Stimulated activated CD4-positive, alpha-beta T cell treated with anti-CD3 and anti-CD28 coated beads, Interleukin-15, amount 100 ng/mL, for 24 hours (primary cell): ENCODE measurements around the gene RRP8.

ENCODE experiments used
- DNase-seq: peaks from one replicate; pipeline ENCODE4 v3.0.0-alpha.2; 2020

RRP8 gene

GRCh38 chr11:6603287-6604080, at the start of gene RRP8, which contains the start of gene ILK:
RRP8 (minus strand) TSS chr11:6603616; CDS start chr11:6603502, 114 bp downstream.
ILK (plus strand) TSS chr11:6603774; CDS start chr11:6604272, 498 bp downstream.
- peak; percentile 92 for DNase-seq

DNA sequence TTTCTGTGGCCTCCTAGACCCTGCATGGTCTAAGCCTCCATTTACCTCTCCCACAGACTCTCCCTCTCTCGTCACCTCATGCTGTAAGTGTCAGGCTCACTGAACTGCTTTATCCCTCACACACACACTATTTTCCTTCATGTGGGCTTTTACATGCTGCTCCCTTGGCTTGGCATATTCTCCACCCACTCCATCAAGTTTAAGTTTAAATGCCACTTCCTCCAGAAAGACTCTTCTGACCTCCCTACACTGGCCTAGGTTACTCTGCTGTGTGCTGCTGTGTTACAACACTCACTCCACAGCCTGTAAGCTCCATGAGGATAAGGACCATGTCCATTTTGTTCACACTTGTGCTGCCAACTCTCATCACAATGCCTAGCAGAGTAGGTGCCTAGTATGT, 49.7 kb upstream of the RRP8 start:
- no peak for DNase-seq

GRCh38 chr11:6652182-6652581, 48.8 kb upstream of the RRP8 start:
- no peak for DNase-seq

DNA sequence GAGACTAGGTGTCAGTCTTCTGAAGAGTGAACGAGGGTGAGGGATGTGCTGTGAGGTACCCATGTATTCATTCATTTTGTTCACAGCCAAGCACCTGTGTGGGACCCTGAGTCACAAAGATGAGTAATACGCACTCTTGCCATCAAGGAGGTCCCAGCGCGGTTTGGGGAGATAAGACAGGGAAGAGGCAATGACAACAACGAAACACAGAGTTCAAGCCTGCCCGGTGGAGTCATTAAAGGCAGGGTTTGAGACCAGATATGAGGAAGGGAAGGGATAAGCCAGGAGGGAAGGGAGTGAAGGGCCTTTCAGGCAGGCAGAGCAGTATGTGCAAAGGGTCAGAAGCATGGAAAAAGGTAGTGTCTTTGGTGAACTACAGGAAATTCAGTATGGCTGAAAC, 47.6 kb upstream of the RRP8 start:
- peak; percentile 55 for DNase-seq

- no peak for DNase-seq
Measured at GRCh38 chr11:6650104-6650503, 46.7 kb upstream of the RRP8 start.

GRCh38 chr11:6648501-6648900, 45.1 kb upstream of the RRP8 start:
- DNase-seq, result no peak

DNA sequence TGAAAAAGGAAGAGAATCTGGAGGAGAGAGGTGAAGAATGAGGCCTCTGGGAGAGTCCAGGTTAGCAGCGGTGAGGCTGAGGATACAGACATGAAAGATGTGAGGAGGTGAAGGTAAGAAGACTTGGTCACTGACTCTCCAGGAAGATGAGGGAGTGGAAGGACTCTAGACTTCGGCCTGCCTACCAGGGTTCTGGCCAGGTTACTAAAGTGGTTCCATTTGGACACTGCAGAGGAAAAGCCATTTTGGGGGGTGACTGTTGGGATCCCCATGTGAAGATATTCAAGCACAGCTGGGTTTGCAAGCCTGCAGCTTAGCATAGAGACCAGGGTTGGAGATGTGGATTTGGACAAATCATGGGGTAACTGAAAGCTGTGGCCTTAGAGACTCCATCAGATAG, 44.4 kb upstream of the RRP8 start:
- no peak for DNase-seq

DNA sequence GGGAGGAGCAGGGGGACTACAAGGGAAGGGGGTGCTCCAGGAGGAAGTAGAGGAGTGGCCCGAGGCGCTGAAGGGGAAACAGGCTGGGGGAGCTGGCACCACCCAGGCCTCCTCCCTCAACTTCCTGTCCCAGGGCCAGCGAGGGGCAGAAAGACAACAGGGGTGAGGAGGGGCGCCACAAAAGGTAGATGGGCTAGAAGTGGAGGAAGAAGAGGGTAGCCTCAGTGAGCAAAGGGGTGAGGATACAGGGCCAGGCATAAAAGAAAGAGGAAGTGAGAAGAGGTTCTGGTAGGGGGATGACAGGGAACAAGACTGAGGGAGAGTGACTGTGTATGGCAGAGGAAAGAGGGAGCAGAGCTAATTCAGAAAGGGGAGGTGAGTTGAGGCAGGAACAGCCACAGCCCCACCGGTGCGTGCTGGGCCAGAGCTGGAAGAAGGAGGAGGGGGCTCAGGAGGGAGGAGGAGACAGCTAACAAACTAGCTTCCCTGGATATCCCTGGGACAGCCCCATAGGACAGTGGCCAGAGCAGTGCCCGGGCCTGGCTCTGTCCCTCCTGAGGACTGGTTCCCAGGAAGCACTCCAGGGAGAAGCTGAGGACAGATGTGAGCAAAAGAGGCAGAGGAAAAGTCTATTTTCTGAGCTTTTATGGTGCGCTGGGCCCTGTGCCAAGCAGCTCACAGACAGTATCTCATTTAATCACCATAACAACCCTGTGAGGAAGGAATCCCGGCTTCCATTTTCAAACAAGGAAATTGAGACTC, 43.7 kb upstream of the RRP8 start:
- DNase-seq, result peak; percentile 45

GRCh38 chr11:6646576-6646917, 43.1 kb upstream of the RRP8 start:
- peak; percentile 16 for DNase-seq

- DNase-seq, result no peak
Measured at GRCh38 chr11:6646071-6646470, 42.7 kb upstream of the RRP8 start.

DNA sequence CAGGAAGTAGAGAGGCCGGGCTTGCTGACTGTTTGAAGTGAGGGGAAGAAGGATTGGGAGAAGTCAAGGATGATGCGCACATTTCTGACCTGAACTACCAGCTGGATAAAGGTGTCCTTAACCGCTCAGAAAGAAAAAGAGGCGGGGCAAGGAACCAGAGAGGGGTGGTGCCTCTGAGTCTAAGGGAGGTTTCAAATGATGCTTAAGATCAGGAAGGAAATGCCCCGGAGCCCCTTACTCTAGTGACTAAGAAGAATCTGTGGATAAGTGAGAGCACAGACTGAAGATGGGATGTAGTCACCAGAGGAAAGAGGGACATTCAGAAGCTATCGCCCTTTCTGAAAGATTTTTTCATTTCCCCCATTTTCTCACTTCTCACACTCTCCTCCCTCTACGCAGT, 39.5 kb upstream of the RRP8 start:
- DNase-seq, result no peak

DNA sequence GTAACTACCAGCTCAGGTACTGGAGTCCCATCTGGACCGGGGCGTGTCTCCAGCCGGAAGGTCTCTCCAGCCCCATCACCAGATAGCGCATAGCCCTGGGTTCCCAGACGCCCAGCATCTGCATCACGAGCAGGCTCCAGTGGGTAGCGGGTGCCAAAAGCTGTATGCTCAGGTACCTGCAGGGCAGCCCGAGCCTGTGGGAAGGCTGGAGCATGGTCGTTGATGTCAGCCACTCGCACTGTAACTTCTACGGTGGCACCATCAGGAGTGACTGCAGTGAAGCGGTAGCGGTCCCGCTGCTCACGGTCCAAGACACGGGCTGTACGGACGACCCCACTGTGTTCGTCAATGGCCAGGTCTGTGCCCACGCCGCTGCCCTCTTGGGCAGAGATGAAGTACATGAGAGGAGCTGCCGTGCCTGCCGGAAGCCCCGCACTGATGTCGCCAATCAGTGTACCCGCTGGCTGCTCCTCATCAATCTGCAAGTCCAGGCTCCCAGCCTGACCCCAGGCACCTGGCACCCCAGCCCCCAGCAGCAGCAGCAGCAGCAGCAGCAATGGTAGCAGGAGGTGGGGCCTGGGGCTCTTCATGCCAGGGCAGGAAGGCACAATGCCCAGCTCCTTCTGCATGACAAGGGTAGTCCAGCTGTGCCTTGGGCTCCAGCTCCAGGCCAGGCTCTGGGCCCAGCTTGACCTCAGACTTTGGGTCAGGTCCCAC, 37.7 kb upstream of the RRP8 start:
- DNase-seq, result no peak

DNA sequence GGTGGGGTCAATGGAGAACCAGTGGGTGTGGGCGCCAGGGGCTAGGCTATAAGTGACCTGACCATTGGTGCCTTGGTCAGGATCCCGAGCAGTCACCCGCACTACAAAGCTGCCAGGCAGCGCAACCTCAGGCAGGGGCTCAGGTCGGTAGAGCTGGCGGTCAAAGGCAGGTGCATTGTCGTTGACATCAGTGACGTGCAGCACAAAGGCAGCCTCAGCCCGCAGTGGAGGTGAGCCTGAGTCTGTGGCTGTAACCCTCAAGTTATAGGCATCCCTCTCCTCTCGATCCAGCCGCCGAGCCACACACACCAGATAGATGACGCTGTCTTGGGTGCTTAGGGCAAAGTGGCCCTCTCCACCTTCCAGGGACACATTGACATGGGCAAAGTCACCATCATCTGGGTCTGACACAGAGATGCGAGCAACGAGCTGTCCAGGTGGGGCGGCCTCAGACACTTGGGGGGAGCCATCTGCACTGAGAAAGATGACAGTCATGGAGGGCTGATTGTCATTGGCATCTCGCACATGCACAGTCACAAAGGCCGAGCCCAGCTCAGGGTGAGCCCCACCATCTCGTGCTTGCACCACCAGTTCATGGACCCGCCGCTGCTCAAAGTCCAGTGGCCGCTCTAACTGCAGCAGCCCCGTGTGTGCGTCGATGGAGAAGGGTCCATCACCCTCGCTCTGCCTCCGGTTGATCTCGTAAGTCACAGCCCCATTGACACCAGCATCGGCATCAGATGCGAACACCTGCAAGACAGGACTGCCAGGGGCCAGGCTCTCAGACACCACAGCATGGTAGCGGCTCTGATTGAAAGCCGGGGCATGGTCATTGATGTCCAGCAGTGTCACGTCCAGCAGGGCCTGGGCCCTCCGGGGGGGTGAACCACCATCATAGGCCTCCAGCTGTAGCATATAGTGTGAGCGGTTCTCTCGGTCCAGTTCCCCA, 36.9 kb upstream of the RRP8 start:
- no peak for DNase-seq

- no peak for DNase-seq
Measured at GRCh38 chr11:6638429-6638828, 35.0 kb upstream of the RRP8 start.

GRCh38 chr11:6637871-6638270, 34.5 kb upstream of the RRP8 start:
- DNase-seq, result no peak

DNA sequence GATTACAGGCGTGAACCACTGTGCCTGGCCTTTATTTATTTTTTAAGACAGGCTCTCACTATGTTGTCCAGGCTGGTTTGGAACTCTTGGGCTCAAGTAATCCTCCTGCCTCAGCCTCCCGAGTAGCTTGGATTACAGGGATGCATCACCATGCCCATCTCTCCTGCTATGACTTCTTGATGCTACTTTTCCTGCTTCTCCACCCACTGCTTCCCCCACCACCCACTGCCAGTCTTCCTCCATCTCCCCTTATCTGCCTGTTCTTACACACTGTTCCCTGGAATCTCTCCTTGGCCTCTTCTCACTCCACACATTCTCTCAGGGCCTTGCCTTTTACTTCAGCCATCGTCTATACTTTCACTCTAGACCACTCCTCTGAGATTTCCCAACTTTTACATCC, 33.1 kb upstream of the RRP8 start:
- no peak for DNase-seq

DNA sequence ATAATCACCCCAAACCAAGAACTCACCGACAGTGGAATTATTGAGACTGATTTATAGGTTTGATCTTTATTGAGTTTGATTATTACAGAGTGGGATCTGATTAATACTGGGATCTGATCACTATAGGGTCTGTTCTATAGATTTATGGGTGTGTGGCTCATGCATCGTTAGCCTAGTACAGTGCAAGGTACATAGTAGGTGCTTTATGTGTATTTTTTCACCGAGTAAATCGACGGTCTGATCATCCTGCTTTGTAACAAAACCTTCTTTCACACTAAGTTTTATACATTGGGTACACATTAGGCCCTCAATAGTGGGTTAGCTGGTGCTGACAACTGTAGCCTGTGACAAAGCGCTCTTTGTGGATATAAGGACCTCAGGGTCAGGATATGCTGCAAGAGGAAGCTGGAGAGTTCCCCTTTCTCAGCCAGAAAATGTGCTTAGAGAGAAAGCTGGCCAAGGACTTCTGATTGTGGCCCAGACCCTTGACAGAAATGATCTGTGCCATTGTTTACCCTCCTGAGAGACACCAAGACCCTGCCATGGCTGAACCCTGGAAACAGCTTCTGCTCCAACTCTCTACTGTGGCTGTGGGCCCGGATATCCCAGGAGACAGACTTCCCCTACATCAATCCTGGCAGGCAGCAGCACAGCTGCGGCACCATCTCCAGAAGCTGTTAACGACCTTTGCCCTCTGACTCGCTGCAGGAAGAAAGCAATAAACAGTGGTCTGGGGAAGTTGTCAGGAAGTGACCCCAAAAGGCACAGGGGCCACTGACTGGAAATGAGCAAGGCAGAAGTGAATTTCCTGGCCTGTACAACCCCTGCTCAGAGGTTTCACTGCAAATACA, 31.9 kb upstream of the RRP8 start:
- DNase-seq, result no peak

GRCh38 chr11:6634534-6634933, 31.1 kb upstream of the RRP8 start:
- DNase-seq, result no peak

DNA sequence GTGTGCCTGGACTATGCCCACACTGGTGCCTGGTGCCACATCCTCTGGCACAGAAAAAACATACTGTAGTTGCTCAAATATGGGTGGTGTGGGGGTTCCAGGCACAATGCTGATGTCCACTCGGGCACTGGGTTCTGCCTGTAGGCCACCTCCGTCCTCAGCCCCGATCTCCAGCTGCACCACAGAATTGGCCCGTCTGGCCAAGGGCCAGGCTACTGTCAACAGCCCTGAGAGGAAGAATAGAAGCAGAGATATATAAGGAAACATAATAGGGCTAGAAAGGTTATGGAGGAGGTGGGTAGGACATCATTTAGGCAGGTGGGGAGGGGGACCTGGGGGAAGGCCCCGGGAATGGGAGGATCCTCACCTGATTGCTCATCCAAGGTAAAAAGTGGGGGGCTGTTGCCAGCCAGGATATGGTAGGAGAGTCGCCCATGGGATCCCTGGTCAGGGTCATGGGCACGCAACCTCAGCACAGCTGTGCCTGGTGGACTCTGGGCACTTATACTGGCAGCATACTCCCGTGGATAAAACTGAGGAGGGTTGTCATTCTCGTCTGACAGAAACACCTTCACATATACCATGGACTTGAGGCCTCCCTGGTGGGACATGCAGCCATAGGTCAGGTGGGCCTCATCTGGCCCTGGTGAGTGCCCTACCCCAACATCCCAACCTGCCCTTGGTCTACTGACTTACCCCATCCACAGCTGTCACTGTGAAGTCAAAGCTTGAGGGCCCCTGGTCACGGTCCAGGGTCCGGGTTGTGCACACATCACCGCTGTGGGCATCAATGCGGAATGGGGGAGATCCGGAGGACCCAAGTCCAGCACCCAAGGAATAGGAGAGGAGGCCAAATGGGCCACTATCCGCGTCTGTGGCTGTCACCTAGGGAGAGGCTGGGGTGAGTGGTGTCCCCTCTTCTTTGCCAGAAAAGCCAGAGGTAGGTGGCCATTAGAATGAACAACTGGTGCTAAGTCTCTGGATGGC, 30.3 kb upstream of the RRP8 start:
- no peak for DNase-seq
